LNCAP (cell line): ENCODE results near the gene ZNF207.

Experiments used
- CTCF ChIP-seq: fragments of 450-650 bp; IDR thresholded peaks from 2 replicates; pipeline ENCODE4 v1.5.1; 2017; ENCODE audit warnings: mild to moderate bottlenecking

ZNF207 gene

DNA sequence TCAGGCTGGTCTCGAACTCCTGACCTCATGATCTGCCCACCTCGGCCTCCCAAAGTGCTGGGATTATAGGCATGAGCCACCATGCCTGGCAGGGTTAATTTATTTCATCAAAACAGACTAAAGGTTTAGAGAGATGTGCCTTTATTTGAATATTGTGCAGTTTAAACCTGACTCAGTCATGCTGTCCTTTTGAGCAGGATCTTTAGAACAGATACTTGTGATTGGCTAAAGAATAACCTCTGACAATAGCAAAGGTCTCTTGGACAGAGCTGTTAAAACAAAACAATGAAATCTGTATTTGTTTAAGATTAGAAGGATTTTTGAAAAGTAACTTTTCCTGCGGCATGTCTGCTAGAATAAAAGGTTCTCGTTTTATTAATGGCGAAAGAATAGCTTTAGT is 36.0 kb downstream of the ZNF207 start:
- no peak for TF ChIP-seq CTCF

DNA sequence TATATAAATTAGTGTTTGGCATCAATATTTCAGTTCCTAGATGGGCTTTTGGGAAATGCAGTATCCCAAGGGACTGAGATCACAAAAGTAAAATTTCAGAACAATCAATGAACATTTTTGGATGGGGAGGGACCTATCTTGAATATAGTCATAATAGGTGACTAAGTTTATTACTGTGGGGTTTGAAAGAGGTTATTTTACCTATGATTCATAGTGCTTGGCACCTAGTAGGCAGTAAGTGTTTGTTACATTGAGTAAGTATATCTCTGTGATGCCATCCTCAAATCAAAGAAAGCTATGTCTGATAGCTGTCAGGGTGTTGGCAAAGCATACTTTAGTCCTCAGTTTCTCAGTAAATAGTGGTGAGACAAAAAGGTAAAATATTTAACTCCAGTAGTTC is 36.9 kb downstream of the ZNF207 start:
- TF ChIP-seq CTCF, result no peak

DNA sequence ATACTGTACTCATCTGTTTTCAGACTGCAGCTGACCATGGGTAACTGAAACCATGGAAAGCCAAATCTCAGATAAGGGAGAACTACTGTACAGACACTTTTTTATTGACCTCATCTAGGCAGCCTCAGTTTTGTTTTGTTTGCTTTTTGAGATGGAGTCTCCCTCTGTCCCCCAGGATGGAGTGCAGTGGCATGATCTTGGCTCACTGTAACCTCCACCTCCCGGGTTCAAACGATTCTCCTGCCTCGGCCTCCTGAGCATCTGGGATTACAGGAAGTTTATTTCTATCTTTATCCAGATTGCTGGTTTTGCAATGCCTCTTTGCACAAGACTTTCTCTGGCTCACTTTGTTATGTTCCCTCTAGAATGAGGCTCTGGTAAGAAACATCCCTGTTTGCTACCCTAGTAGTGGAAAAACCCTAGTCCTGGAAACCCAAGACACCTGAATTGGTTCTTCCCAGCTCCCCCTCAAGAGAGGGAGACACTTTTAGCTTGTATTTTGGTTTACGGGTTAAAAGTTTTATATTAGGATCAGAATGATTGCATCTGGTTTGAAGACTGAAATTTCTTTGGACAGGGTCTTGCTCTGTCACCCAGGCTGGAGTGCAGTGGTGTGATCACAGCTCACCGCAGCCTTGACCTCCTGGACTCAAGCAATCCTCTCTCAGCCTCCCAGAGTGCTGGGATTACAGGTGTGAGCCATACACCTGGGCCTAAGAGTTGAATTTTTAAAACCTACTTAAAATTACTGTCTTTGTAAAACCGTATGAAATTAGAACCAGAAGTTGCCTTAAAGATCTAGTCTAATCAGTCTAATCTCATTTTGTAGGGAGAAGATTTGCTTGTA is 38.9 kb downstream of the ZNF207 start:
- TF ChIP-seq CTCF, result no peak

- no peak for TF ChIP-seq CTCF
Measured at GRCh38 chr17:32393904-32394303, 43.9 kb downstream of the ZNF207 start.

GRCh38 chr17:32396343-32396742 is 46.4 kb downstream of the ZNF207 start:
- no peak for TF ChIP-seq CTCF

DNA sequence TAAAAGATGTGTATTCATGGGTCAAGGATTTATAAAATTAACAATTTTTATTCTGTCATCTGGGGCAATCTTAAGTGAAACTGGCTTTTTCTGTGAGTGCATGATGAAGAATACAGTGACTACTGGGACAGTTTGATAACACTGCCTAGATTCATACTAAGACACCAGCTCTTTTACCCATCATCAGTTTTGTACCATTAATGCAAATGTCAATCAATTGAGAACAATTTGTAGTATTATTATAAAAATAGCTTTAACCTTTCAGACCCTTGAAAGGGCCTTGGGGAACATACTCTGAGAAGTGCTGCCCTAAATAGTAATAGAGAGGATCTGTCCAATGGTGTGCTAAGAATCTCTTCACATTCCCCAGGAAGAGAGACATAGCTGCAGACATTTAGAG is 49.0 kb downstream of the ZNF207 start:
- no peak for TF ChIP-seq CTCF

GRCh38 chr17:32426894-32427293 is 76.9 kb downstream of the ZNF207 start:
- no peak for TF ChIP-seq CTCF

GRCh38 chr17:32429598-32429997 is 79.6 kb downstream of the ZNF207 start:
- no peak for TF ChIP-seq CTCF
